UCSD-AML1 (cell line): ENCODE measurements around the gene CCDC70.
"Not testable (repeated sequence)": the region's sequence is repeated elsewhere in the genome, so short reads cannot be mapped to it uniquely, and the experiment has no call there.

Experiments
- DNase-seq: peaks from one replicate; lab custom pipeline; 2025; ENCODE audit not compliant: unreplicated experiment; lab: John Stamatoyannopoulos, UW

CCDC70 gene

GRCh38 chr13:51861723-51862300 lies at the start of gene CCDC70:
Gene CCDC70 (plus strand): TSS chr13:51861969. CDS start chr13:51865412, 3,443 bp downstream.
- DNase-seq: no peak

GRCh38 chr13:51814071-51814470 lies 47.7 kb upstream of the CCDC70 start:
- no peak for DNase-seq

GRCh38 chr13:51814825-51815650 lies 46.7 kb upstream of the CCDC70 start:
- peak; percentile 60 for DNase-seq

- DNase-seq: no peak
Measured at GRCh38 chr13:51815848-51816247, 45.9 kb upstream of the CCDC70 start.

GRCh38 chr13:51816604-51817249 lies 45.0 kb upstream of the CCDC70 start:
- DNase-seq: no peak

GRCh38 chr13:51817717-51818116 lies 44.1 kb upstream of the CCDC70 start:
- DNase-seq: no peak

- no peak for DNase-seq
Measured at GRCh38 chr13:51818276-51818675, 43.5 kb upstream of the CCDC70 start.

GRCh38 chr13:51818781-51819511 lies 42.8 kb upstream of the CCDC70 start:
- DNase-seq: no peak

- no peak for DNase-seq
Measured at GRCh38 chr13:51819544-51819943, 42.2 kb upstream of the CCDC70 start.

GRCh38 chr13:51820016-51820597 lies 41.7 kb upstream of the CCDC70 start:
- DNase-seq: no peak

GRCh38 chr13:51821606-51822005 lies 40.2 kb upstream of the CCDC70 start:
- DNase-seq: peak; percentile 44

- no peak for DNase-seq
Measured at GRCh38 chr13:51822106-51822815, 39.5 kb upstream of the CCDC70 start.

GRCh38 chr13:51823359-51823758 lies 38.4 kb upstream of the CCDC70 start:
- no peak for DNase-seq

GRCh38 chr13:51823863-51824262 lies 37.9 kb upstream of the CCDC70 start:
- DNase-seq: no peak

- DNase-seq: not testable (repeated sequence)
Measured at GRCh38 chr13:51824712-51825111, 37.1 kb upstream of the CCDC70 start.

GRCh38 chr13:51825165-51825592 lies 36.6 kb upstream of the CCDC70 start:
- no peak for DNase-seq

GRCh38 chr13:51825681-51826254 lies 36.0 kb upstream of the CCDC70 start:
- DNase-seq: no peak

- peak; percentile 23 for DNase-seq
Measured at GRCh38 chr13:51826606-51827005, 35.2 kb upstream of the CCDC70 start.

- DNase-seq: peak; percentile 26
Measured at GRCh38 chr13:51827254-51827653, 34.5 kb upstream of the CCDC70 start.
